Measurements from ENCODE around the gene ARAP3.

ARAP3 gene

GRCh38 chr5:141628175-141628788, 53.7 kb downstream of the ARAP3 start:
- H3K36me3 ChIP-seq (ENCODE audit: control insufficient read depth, insufficient read depth, low read length), result peaks cover 35% of the 10 kb centered on the region
- DNase-seq (ENCODE audit: extremely low read depth, insufficient read length), result no peak
- H3K27me3 ChIP-seq (replicated peaks; ENCODE audit: control insufficient read depth, insufficient read depth, low read length), result no peaks in the 10 kb centered on the region
- no peak overlapping the region for H3K4me3 ChIP-seq (replicated peaks; ENCODE audit: low read depth, low read length)
- no peak for TF ChIP-seq CTCF (IDR thresholded peaks at IDR 0.05; ENCODE audit: insufficient read depth, low read length, poor library complexity, severe bottlenecking)

- TF ChIP-seq CTCF (IDR thresholded peaks at IDR 0.05; ENCODE audit: insufficient read depth, low read length, poor library complexity, severe bottlenecking), result no peak
- no peak overlapping the region for H3K4me3 ChIP-seq (replicated peaks; ENCODE audit: low read depth, low read length)
- peaks cover 26% of the 10 kb centered on the region for H3K36me3 ChIP-seq (ENCODE audit: control insufficient read depth, insufficient read depth, low read length)
- no peaks in the 10 kb centered on the region for H3K27me3 ChIP-seq (replicated peaks; ENCODE audit: control insufficient read depth, insufficient read depth, low read length)
- DNase-seq (ENCODE audit: extremely low read depth, insufficient read length), result no peak
Observed at GRCh38 chr5:141623611-141624010, 58.4 kb downstream of the ARAP3 start.

- no peak for TF ChIP-seq CTCF (IDR thresholded peaks at IDR 0.05; ENCODE audit: insufficient read depth, low read length, poor library complexity, severe bottlenecking)
- DNase-seq (ENCODE audit: extremely low read depth, insufficient read length), result peak; percentile 48
- Histone ChIP-seq H3K4me3 (replicated peaks; ENCODE audit: low read depth, low read length) (no peak overlapping the region), H3K27me3 (replicated peaks; ENCODE audit: control insufficient read depth, insufficient read depth, low read length) (no peaks in the 10 kb centered on the region), H3K36me3 (ENCODE audit: control insufficient read depth, insufficient read depth, low read length) (peaks cover 22% of the 10 kb centered on the region)
Observed at GRCh38 chr5:141623186-141623585, 58.8 kb downstream of the ARAP3 start.

- Histone ChIP-seq H3K27me3 (replicated peaks; ENCODE audit: control insufficient read depth, insufficient read depth, low read length) (no peaks in the 10 kb centered on the region), H3K36me3 (ENCODE audit: control insufficient read depth, insufficient read depth, low read length) (peaks cover 5% of the 10 kb centered on the region), H3K4me3 (replicated peaks; ENCODE audit: low read depth, low read length) (peak within 1 kb of the TSS; percentile 81)
- TF ChIP-seq CTCF (IDR thresholded peaks at IDR 0.05; ENCODE audit: insufficient read depth, low read length, poor library complexity, severe bottlenecking), result peak; percentile 96
- DNase-seq (ENCODE audit: extremely low read depth, insufficient read length), result peak; percentile 98
Observed at GRCh38 chr5:141618804-141619554, 63.1 kb downstream of the ARAP3 start, which contains the start of gene DIAPH1. TSS of gene DIAPH1 (minus strand) at chr5:141619000. CDS start at chr5:141618914, 86 bp downstream.

GRCh38 chr5:141618030-141618803, 63.8 kb downstream of the ARAP3 start:
- H3K36me3 ChIP-seq (ENCODE audit: control insufficient read depth, insufficient read depth, low read length), result peaks cover 5% of the 10 kb centered on the region
- H3K27me3 ChIP-seq (replicated peaks; ENCODE audit: control insufficient read depth, insufficient read depth, low read length), result no peaks in the 10 kb centered on the region
- peak overlapping the region; percentile 81 for H3K4me3 ChIP-seq (replicated peaks; ENCODE audit: low read depth, low read length)
- TF ChIP-seq CTCF (IDR thresholded peaks at IDR 0.05; ENCODE audit: insufficient read depth, low read length, poor library complexity, severe bottlenecking), result no peak
- no peak for DNase-seq (ENCODE audit: extremely low read depth, insufficient read length)
